Liver (tissue), 9 donors: ENCODE measurements around the gene NDFIP2. TPM values are rescaled to one million over a fixed set of nuclear protein-coding genes. Genes with fewer than 3 reads are reported as not detected.

ENCODE experiments used
- DNase-seq: peaks from one replicate; pipeline ENCODE4 v3.0.0-alpha.2; 2017; ENCODE audit warnings: low spot score
- H3K27ac ChIP-seq, 2 donors: one replicate each; pipeline ENCODE4 v1.7.0; 2013; ENCODE audit warnings: inconsistent platforms in 2 of 2, low read length in 2 of 2, control low read depth in 1 of 2, low read depth in 1 of 2, mild to moderate bottlenecking in 1 of 2
- H3K27me3 ChIP-seq, 4 donors: one replicate each; pipeline versions ENCODE4 v1.6.1 to v1.7.0; 2013; ENCODE audit warnings: low read length in 3 of 4, inconsistent platforms in 1 of 4, mild to moderate bottlenecking in 1 of 4, moderate library complexity in 1 of 4; ENCODE audit not compliant: control insufficient read depth in 4 of 4, insufficient read depth in 4 of 4
- H3K36me3 ChIP-seq, 4 donors: one replicate each; pipeline versions ENCODE4 v1.6.1 to v1.7.0; 2013; ENCODE audit warnings: low read length in 3 of 4, mild to moderate bottlenecking in 3 of 4, low read depth in 1 of 4, moderate library complexity in 1 of 4; ENCODE audit not compliant: control insufficient read depth in 4 of 4, insufficient read depth in 3 of 4
- H3K4me1 ChIP-seq, 4 donors: one replicate each; pipeline versions ENCODE4 v1.6.1 to v1.7.0; 2013; ENCODE audit warnings: low read length in 3 of 4, mild to moderate bottlenecking in 3 of 4, moderate library complexity in 1 of 4; ENCODE audit not compliant: control insufficient read depth in 4 of 4, insufficient read depth in 4 of 4
- H3K4me3 ChIP-seq, 3 donors: one replicate each; pipeline versions ENCODE4 v1.6.1 to v1.7.0; 2013; ENCODE audit warnings: low read length in 3 of 3, control low read depth in 1 of 3, low read depth in 1 of 3, mild to moderate bottlenecking in 1 of 3
- H3K9ac ChIP-seq, 2 donors: one replicate each; pipeline ENCODE4 v1.7.0; 2013; ENCODE audit warnings: low read length in 2 of 2, mild to moderate bottlenecking in 2 of 2, moderate library complexity in 2 of 2, control low read depth in 1 of 2, low read depth in 1 of 2
- H3K9me3 ChIP-seq, 4 donors: one replicate each; pipeline versions ENCODE4 v1.6.1 to v1.7.0; 2013; ENCODE audit warnings: low read length in 3 of 4; ENCODE audit not compliant: control insufficient read depth in 4 of 4
- EGR1 ChIP-seq, 2 donors: IDR thresholded peaks; 2 replicates each; pipeline ENCODE4 v1.6.1; 2016 to 2018; ENCODE audit warnings: antibody characterized with exemption in 2 of 2, low read depth in 2 of 2
- FOXA1 ChIP-seq: IDR thresholded peaks from 2 replicates; pipeline ENCODE4 v1.6.1; 2016; ENCODE audit warnings: antibody characterized with exemption
- FOXA2 ChIP-seq: IDR thresholded peaks from 2 replicates; pipeline ENCODE4 v1.6.1; 2016; ENCODE audit warnings: antibody characterized with exemption
- GABPA ChIP-seq, 2 donors: IDR thresholded peaks in 1 of 2; conservative IDR thresholded peaks in 1 of 2; 2 replicates each; pipeline ENCODE4 v1.6.1; 2016; ENCODE audit warnings: antibody characterized with exemption in 2 of 2, mild to moderate bottlenecking in 1 of 2, moderate library complexity in 1 of 2
- HNF4A ChIP-seq, 2 donors: conservative IDR thresholded peaks; 2 replicates each; pipeline ENCODE4 v1.6.1; 2016; ENCODE audit warnings: antibody characterized with exemption in 2 of 2, mild to moderate bottlenecking in 2 of 2
- HNF4G ChIP-seq: IDR thresholded peaks from 2 replicates; pipeline ENCODE4 v1.6.1; 2016; ENCODE audit warnings: antibody characterized with exemption
- JUND ChIP-seq, 2 donors: IDR thresholded peaks; 2 replicates each; pipeline ENCODE4 v1.6.1; 2016; ENCODE audit warnings: antibody characterized with exemption in 2 of 2
- NR2F2 ChIP-seq: IDR thresholded peaks from 2 replicates; pipeline ENCODE4 v1.6.1; 2016; ENCODE audit warnings: antibody characterized with exemption
- RAD21 ChIP-seq, 2 donors: IDR thresholded peaks; 2 replicates each; pipeline ENCODE4 v1.6.1; 2016; ENCODE audit warnings: antibody characterized with exemption in 2 of 2, mild to moderate bottlenecking in 2 of 2
- RXRA ChIP-seq, 2 donors: IDR thresholded peaks; 2 replicates each; pipeline ENCODE4 v1.6.1; 2017 to 2018; ENCODE audit warnings: antibody characterized with exemption in 2 of 2, mild to moderate bottlenecking in 1 of 2
- SP1 ChIP-seq: IDR thresholded peaks from 2 replicates; pipeline ENCODE4 v1.6.1; 2018; ENCODE audit warnings: antibody characterized with exemption, mild to moderate bottlenecking
- TAF1 ChIP-seq: conservative IDR thresholded peaks from 2 replicates; pipeline ENCODE4 v1.6.1; 2016; ENCODE audit warnings: antibody characterized with exemption, mild to moderate bottlenecking
- YY1 ChIP-seq: IDR thresholded peaks from 2 replicates; pipeline ENCODE4 v1.6.1; 2016; ENCODE audit warnings: antibody characterized with exemption, mild to moderate bottlenecking
- WGBS: extraction: QIAGEN DNeasy Blood & Tissue Kit; methylation state at CpG from one replicate; pipeline ENCODE4 v1.1.7; 2013; 5-methylcytosine and 5-hydroxymethylcytosine counted together
- polyA plus RNA-seq, 2 donors: library from polyadenylated mRNA; stranded (reverse) in 1 of 2; unstranded in 1 of 2; fragments of 200-250 nt in 1 of 2; fragments of >200 nt in 1 of 2; fragmentation: Nextera tagmentation in 1 of 2; extraction: Ambion mirVana in 1 of 2; gene quantifications; one replicate each; pipeline versions ENCODE4 v1.2.1 to v1.2.3, GENCODE V29; 2013 to 2015
- total RNA-seq, 2 donors: library from RNA; depleted of rRNA; stranded (reverse); fragments of >200 nt; gene quantifications; one replicate each; pipeline ENCODE4 v1.2.3, GENCODE V29; 2014
- TF ChIP-seq, protein P1 (sequence below): fragments of 150-350 bp; IDR thresholded peaks from 2 replicates; pipeline ENCODE4 v1.5.1; 2017; ENCODE audit warnings: improper control_type of control experiment, low read depth, low read length; ENCODE audit not compliant: missing input control
- TF ChIP-seq, protein P2 (sequence below): IDR thresholded peaks from 2 replicates; pipeline ENCODE4 v1.6.1; 2016; ENCODE audit warnings: antibody characterized with exemption
- TF ChIP-seq, protein P3 (sequence below): IDR thresholded peaks from 2 replicates; pipeline ENCODE4 v1.6.1; 2016; ENCODE audit warnings: antibody characterized with exemption
- TF ChIP-seq, protein P4 (sequence below): IDR thresholded peaks from 2 replicates; pipeline ENCODE4 v1.6.1; 2016; ENCODE audit warnings: antibody characterized with exemption
- TF ChIP-seq, protein P5 (sequence below): IDR thresholded peaks from 2 replicates; pipeline ENCODE4 v1.6.1; 2016; ENCODE audit warnings: antibody characterized with exemption, mild to moderate bottlenecking
- donor health status: healthy.
- donor health status: healthy.
- donor health status: healthy.
- donor health status: healthy.
- donor health status: healthy.

The NDFIP2 gene
- total and polyA plus RNA-seq, 4 donors, result 15.5 to 22.2 (median 16.3) TPM

DNA sequence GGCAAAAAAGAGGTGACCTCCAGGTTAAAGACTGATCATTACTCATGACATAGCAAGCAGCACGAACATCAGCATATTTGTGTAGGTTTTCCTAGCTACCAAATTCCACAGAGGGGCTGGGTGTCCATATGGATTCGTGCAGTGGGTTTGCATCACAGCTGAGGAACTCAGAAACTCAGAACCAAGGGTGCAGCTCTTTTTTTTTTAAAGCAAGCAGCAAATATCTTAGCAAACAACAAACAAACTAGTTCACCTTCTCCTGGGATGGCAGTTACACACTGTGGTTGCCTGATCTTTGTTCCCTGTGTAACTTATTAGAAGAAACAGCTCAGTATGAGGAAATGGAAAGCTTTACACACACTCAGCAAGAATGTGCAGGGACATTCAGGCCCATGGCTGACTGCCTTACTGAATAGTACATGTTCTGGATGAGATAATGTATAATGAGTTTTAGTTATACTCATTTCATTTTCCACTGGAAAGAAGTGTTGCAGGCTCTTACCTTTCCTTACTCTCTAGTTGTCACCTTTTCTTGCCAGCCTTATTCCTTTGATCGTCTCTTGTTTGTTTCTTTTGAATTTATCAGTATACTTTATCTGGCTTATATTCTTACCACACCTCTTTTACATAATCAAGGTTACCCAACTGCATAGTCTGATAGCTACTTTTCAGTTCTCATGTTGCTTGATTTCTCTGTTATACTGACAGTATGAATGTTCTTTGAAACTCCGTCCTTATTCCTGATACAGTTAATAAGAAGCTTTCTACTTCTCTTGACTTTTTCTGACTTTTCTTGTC, 4.3 kb downstream of the NDFIP2 start:
- Histone ChIP-seq H3K4me1 (peaks cover 4 to 52% (median 32%) of the 10 kb centered on the region in 4 donors), H3K9me3 (no peaks in the 10 kb centered on the region), H3K4me3 (no peak overlapping the region), H3K27me3 (no peaks in the 10 kb centered on the region), H3K36me3 (no peaks in the 10 kb centered on the region), H3K27ac (peak overlapping the region; percentile 76 to 79), H3K9ac (peak overlapping the region; percentile 6 to 11)
- no peak for DNase-seq
- WGBS, result 29% methylated on average over 4 of the region's 4 CpGs
- TF ChIP-seq RXRA (IDR thresholded peaks at IDR 0.05), result peak; percentile 66 to 70
- TF ChIP-seq, protein P1, sequence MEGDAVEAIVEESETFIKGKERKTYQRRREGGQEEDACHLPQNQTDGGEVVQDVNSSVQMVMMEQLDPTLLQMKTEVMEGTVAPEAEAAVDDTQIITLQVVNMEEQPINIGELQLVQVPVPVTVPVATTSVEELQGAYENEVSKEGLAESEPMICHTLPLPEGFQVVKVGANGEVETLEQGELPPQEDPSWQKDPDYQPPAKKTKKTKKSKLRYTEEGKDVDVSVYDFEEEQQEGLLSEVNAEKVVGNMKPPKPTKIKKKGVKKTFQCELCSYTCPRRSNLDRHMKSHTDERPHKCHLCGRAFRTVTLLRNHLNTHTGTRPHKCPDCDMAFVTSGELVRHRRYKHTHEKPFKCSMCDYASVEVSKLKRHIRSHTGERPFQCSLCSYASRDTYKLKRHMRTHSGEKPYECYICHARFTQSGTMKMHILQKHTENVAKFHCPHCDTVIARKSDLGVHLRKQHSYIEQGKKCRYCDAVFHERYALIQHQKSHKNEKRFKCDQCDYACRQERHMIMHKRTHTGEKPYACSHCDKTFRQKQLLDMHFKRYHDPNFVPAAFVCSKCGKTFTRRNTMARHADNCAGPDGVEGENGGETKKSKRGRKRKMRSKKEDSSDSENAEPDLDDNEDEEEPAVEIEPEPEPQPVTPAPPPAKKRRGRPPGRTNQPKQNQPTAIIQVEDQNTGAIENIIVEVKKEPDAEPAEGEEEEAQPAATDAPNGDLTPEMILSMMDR, result no peak
- TF ChIP-seq, protein P2, sequence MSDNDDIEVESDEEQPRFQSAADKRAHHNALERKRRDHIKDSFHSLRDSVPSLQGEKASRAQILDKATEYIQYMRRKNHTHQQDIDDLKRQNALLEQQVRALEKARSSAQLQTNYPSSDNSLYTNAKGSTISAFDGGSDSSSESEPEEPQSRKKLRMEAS, result no peak
- no peak for TF ChIP-seq FOXA1
- peak; percentile 3 for TF ChIP-seq FOXA2
- TF ChIP-seq EGR1 (IDR thresholded peaks at IDR 0.05; ENCODE audit: low read depth in 2 of 2), result peak in 1 of 2 donors; percentile 57
- peak; percentile 70 for TF ChIP-seq YY1
- peak; percentile 85 to 91 for TF ChIP-seq HNF4A (conservative IDR thresholded peaks at IDR 0.05)
- peak; percentile 60 for TF ChIP-seq NR2F2
- peak; percentile 80 for TF ChIP-seq TAF1
- peak in 1 of 2 donors; percentile 12 for TF ChIP-seq RAD21 (IDR thresholded peaks at IDR 0.05)
- TF ChIP-seq GABPA (IDR thresholded peaks at IDR 0.05 in 1 of 2, conservative IDR thresholded peaks at IDR 0.05 in 1 of 2), result no peak
- peak; percentile 53 for TF ChIP-seq HNF4G
- TF ChIP-seq JUND (IDR thresholded peaks at IDR 0.05), result peak; percentile 75 to 85
- TF ChIP-seq, protein P3, sequence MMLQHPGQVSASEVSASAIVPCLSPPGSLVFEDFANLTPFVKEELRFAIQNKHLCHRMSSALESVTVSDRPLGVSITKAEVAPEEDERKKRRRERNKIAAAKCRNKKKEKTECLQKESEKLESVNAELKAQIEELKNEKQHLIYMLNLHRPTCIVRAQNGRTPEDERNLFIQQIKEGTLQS, result peak; percentile 62
- TF ChIP-seq, protein P4, sequence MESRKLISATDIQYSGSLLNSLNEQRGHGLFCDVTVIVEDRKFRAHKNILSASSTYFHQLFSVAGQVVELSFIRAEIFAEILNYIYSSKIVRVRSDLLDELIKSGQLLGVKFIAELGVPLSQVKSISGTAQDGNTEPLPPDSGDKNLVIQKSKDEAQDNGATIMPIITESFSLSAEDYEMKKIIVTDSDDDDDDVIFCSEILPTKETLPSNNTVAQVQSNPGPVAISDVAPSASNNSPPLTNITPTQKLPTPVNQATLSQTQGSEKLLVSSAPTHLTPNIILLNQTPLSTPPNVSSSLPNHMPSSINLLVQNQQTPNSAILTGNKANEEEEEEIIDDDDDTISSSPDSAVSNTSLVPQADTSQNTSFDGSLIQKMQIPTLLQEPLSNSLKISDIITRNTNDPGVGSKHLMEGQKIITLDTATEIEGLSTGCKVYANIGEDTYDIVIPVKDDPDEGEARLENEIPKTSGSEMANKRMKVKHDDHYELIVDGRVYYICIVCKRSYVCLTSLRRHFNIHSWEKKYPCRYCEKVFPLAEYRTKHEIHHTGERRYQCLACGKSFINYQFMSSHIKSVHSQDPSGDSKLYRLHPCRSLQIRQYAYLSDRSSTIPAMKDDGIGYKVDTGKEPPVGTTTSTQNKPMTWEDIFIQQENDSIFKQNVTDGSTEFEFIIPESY, result peak; percentile 35
- TF ChIP-seq SP1, result peak; percentile 88
- TF ChIP-seq, protein P5, sequence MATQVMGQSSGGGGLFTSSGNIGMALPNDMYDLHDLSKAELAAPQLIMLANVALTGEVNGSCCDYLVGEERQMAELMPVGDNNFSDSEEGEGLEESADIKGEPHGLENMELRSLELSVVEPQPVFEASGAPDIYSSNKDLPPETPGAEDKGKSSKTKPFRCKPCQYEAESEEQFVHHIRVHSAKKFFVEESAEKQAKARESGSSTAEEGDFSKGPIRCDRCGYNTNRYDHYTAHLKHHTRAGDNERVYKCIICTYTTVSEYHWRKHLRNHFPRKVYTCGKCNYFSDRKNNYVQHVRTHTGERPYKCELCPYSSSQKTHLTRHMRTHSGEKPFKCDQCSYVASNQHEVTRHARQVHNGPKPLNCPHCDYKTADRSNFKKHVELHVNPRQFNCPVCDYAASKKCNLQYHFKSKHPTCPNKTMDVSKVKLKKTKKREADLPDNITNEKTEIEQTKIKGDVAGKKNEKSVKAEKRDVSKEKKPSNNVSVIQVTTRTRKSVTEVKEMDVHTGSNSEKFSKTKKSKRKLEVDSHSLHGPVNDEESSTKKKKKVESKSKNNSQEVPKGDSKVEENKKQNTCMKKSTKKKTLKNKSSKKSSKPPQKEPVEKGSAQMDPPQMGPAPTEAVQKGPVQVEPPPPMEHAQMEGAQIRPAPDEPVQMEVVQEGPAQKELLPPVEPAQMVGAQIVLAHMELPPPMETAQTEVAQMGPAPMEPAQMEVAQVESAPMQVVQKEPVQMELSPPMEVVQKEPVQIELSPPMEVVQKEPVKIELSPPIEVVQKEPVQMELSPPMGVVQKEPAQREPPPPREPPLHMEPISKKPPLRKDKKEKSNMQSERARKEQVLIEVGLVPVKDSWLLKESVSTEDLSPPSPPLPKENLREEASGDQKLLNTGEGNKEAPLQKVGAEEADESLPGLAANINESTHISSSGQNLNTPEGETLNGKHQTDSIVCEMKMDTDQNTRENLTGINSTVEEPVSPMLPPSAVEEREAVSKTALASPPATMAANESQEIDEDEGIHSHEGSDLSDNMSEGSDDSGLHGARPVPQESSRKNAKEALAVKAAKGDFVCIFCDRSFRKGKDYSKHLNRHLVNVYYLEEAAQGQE, result no peak
